Activated CD4-positive, alpha-beta T cell treated with anti-CD3 and anti-CD28 coated beads for 36 hours (primary cell): Measurements from ENCODE around the gene MSRB1. TPM values are rescaled to one million over a fixed set of nuclear protein-coding genes. Genes with fewer than 3 reads are reported as not detected.

ENCODE experiments used
- ATAC-seq: fragments of 200-7000 bp; cut with Tn5 transposase; one replicate; pipeline ENCODE4 v1.10.0; 2021; ENCODE audit warnings: mild to moderate bottlenecking, moderate library complexity
- CTCF ChIA-PET: fragments of 350-600 bp; sonication (Branson Sonifier 250); formaldehyde crosslinking; loops from one replicate; lab custom pipeline; 2021; ENCODE audit warnings: antibody characterized with exemption; lab: Charles Lee
- POLR2A ChIA-PET: fragments of 350-600 bp; sonication (Branson Sonifier 250); formaldehyde crosslinking; loops from one replicate; lab custom pipeline; 2021; ENCODE audit warnings: antibody characterized with exemption, inconsistent platforms; lab: Charles Lee
- DNase-seq: peaks from one replicate; pipeline ENCODE4 v3.0.0-alpha.2; 2020
- H3K27ac Mint-ChIP-seq: one replicate; pipeline ENCODE4 v1.8.0; 2021; ENCODE audit warnings: mixed read lengths
- H3K27me3 Mint-ChIP-seq: one replicate; pipeline ENCODE4 v1.8.0; 2021; ENCODE audit warnings: mixed read lengths
- H3K36me3 Mint-ChIP-seq: one replicate; pipeline ENCODE4 v1.8.0; 2021; ENCODE audit warnings: low read depth, mixed read lengths
- H3K4me1 Mint-ChIP-seq: one replicate; pipeline ENCODE4 v1.8.0; 2021; ENCODE audit warnings: mixed read lengths
- H3K4me3 Mint-ChIP-seq: one replicate; pipeline ENCODE4 v1.8.0; 2021; ENCODE audit warnings: mild to moderate bottlenecking, moderate library complexity, mixed read lengths
- H3K9me3 Mint-ChIP-seq: one replicate; pipeline ENCODE4 v1.8.0; 2021; ENCODE audit warnings: low read depth, mixed read lengths
- intact Hi-C, 2 experiments: fragments of 100-400 bp; cut with DNase I in 1 of 2; cut with micrococcal nuclease in 1 of 2; formaldehyde crosslinking; loops; one replicate each; pipeline versions ENCODE4 v1.14.2 to v1.15.1; 2022 to 2024; cut with DNase I, micrococcal nuclease
- total RNA-seq, 2 experiments: library from RNA; stranded (reverse); gene quantifications; one replicate each; pipeline ENCODE4 v1.2.3, GENCODE V29; 2021

MSRB1 gene
- total RNA-seq, 2 experiments from 2014 or later: 17.3 to 21.8 TPM

GRCh38 chr16:1938316-1938715 is 4.7 kb downstream of the MSRB1 start:
- ChIA-PET POLR2A (no interaction called here), CTCF (interaction anchor here (4.3 kb wide), 1 partner anchor 10 kb away, joined by 16 read pairs; no protein-coding TSS in a partner anchor)
- DNase-seq (no peak), ATAC-seq (no peak)
- Mint-ChIP-seq H3K4me3 (no peak overlapping the region), H3K27ac (no peak overlapping the region), H3K27me3 (no peaks in the 10 kb centered on the region), H3K9me3 (no peaks in the 10 kb centered on the region), H3K4me1 (peaks cover 13% of the 10 kb centered on the region), H3K36me3 (peaks cover 4% of the 10 kb centered on the region)
- intact Hi-C loops: no loop called here

- Mint-ChIP-seq H3K9me3 (no peaks in the 10 kb centered on the region), H3K4me3 (no peak overlapping the region), H3K27ac (no peak overlapping the region), H3K36me3 (peaks cover 4% of the 10 kb centered on the region), H3K4me1 (peaks cover 9% of the 10 kb centered on the region), H3K27me3 (no peaks in the 10 kb centered on the region)
- ATAC-seq (no peak), DNase-seq (no peak)
- intact Hi-C loops: no loop called here
- ChIA-PET CTCF (interaction anchor here (0.9 kb wide), 1 partner anchor 8 kb away, joined by 3 read pairs; no protein-coding TSS in a partner anchor), POLR2A (no interaction called here)
These were observed 6.0 kb downstream of the MSRB1 start for GRCh38 chr16:1936945-1937479.

- peaks cover 2% of the 10 kb centered on the region for H3K4me1 Mint-ChIP-seq
- ChIA-PET CTCF (no interaction called here), POLR2A (no interaction called here)
- ATAC-seq (no peak), DNase-seq (no peak)
- intact Hi-C loops: no loop called here
- no peaks in the 10 kb centered on the region for H3K9me3 Mint-ChIP-seq
- no peak overlapping the region for H3K4me3 Mint-ChIP-seq
- H3K27me3 Mint-ChIP-seq: no peaks in the 10 kb centered on the region
- no peaks in the 10 kb centered on the region for H3K36me3 Mint-ChIP-seq
- no peak overlapping the region for H3K27ac Mint-ChIP-seq
These were observed 9.8 kb downstream of the MSRB1 start for GRCh38 chr16:1933097-1933661.

DNA sequence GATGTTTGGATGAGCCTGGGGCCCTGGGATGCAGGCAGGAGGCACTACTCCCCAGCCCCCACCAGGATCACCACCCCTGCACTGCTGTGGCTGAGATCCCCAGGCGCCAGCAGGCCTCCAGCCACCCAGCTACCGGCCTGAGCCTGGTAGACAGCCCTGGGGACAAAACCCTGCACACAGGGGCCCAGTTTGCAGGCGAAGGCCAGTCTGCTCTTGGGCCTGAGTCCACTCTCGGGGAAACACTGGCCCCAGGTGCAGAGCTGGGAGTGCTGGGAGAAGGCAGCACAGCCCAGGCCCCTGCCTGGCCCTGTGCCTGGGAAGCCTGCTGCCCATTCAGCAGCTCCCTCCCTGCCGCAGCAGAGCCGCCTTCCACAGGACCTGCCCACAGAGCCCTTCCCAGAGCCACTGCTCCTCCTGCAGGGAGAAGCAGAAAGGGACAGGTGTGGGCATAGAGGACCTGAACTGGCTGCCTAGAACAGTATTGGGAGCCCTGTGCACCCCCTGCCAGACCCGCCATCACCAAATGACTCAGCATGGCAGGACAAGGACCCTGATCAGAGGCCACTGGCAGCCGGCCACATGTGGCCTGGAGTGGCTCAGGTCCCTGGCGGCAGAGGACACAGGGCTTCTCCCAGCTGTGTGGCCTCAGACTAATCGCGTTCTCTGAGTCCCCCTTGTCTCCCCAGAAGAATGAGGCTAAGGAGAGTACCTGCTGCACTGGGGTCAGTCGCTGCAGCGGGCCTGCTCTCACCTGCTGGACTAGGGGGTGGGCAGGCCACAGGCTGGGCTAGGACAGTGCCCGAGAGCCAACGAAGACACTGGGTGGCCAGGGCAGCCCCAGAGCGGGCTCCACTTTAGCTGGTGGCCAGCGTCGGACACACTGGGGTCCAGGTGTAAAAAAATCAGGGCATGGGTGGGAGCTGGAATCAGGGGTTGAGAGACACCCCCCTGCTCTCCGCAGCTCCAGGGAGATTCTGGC is 10.7 kb downstream of the MSRB1 start:
- H3K4me3 Mint-ChIP-seq: no peak overlapping the region
- H3K4me1 Mint-ChIP-seq: peaks cover 2% of the 10 kb centered on the region
- ChIA-PET CTCF (no interaction called here), POLR2A (no interaction called here)
- no peaks in the 10 kb centered on the region for H3K27me3 Mint-ChIP-seq
- intact Hi-C loops: no loop called here
- H3K36me3 Mint-ChIP-seq: no peaks in the 10 kb centered on the region
- H3K27ac Mint-ChIP-seq: no peak overlapping the region
- no peaks in the 10 kb centered on the region for H3K9me3 Mint-ChIP-seq
- DNase-seq (no peak), ATAC-seq (no peak)

GRCh38 chr16:1930338-1930720 is 12.7 kb downstream of the MSRB1 start:
- Mint-ChIP-seq H3K27ac (no peak overlapping the region), H3K4me3 (no peak overlapping the region), H3K4me1 (peaks cover 2% of the 10 kb centered on the region), H3K36me3 (no peaks in the 10 kb centered on the region), H3K27me3 (no peaks in the 10 kb centered on the region), H3K9me3 (no peaks in the 10 kb centered on the region)
- CTCF ChIA-PET: interaction anchor here (0.6 to 1.7 kb wide), 4 partner anchors 66 to 149 kb away, joined by 3 to 6 read pairs (median 4); no protein-coding TSS in a partner anchor
- POLR2A ChIA-PET: no interaction called here
- no peak for DNase-seq
- intact Hi-C loops: no loop called here
- ATAC-seq: no peak

GRCh38 chr16:1929578-1930337 is 13.2 kb downstream of the MSRB1 start:
- peaks cover under 1% of the 10 kb centered on the region for H3K27me3 Mint-ChIP-seq
- peak; percentile 96 for DNase-seq
- peak overlapping the region; percentile 47 for H3K4me3 Mint-ChIP-seq
- CTCF ChIA-PET: interaction anchor here (0.6 to 3.3 kb wide), 10 partner anchors 11 to 252 kb away, joined by 3 to 16 read pairs (median 4); partner anchors contain the start of genes JPT2, NUBP2 and SPSB3
- H3K4me1 Mint-ChIP-seq: peaks cover 2% of the 10 kb centered on the region
- POLR2A ChIA-PET: no interaction called here
- H3K27ac Mint-ChIP-seq: no peak overlapping the region
- peak; percentile 98 for ATAC-seq
- intact Hi-C loops: loop anchor here (1.0 to 2.0 kb wide), 9 partner anchors 14 to 319 kb away; partner anchors contain the start of genes MSRB1 (in 2 of the 2), HAGH (in 1 of the 2), MEIOB (in 1 of the 2) and MRPS34 (in 1 of the 2)
- no peaks in the 10 kb centered on the region for H3K9me3 Mint-ChIP-seq
- no peaks in the 10 kb centered on the region for H3K36me3 Mint-ChIP-seq

DNA sequence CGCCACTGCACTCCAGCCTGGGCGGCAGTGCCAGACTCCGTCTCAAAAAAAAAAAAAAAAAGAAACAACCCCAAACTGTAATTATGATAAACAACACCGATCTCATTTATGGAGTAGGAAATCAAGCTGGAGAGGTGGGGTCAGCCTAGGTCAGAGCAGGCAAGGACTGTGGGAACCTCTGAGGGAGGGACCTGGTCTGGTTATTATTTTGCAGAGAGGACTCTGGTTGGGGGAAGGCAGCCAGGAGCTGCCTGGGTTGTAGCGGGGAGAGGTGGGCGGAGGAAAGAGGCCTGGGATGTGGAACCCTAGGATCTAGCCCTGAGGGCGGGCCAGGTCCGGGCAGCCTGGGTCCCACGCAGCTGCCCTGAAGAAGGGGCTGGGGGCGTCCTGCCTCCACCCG is 13.9 kb downstream of the MSRB1 start:
- no peaks in the 10 kb centered on the region for H3K36me3 Mint-ChIP-seq
- intact Hi-C loops: loop anchor here (1.0 to 2.0 kb wide), 9 partner anchors 14 to 318 kb away; partner anchors contain the start of genes MSRB1 (in 2 of the 2), HAGH (in 1 of the 2), MEIOB (in 1 of the 2) and MRPS34 (in 1 of the 2)
- DNase-seq (peak; percentile 49), ATAC-seq (peak; percentile 33)
- ChIA-PET POLR2A (interaction anchor here (0.6 kb wide), 1 partner anchor 23 kb away, joined by 3 read pairs; no protein-coding TSS in a partner anchor), CTCF (interaction anchor here (0.6 to 3.3 kb wide), 12 partner anchors 8 to 456 kb away, joined by 3 to 16 read pairs (median 4); partner anchors contain the start of genes JPT2, NUBP2 and SPSB3)
- H3K4me1 Mint-ChIP-seq: peaks cover 2% of the 10 kb centered on the region
- H3K27me3 Mint-ChIP-seq: peaks cover 5% of the 10 kb centered on the region
- no peak overlapping the region for H3K27ac Mint-ChIP-seq
- H3K4me3 Mint-ChIP-seq: peak overlapping the region; percentile 58
- H3K9me3 Mint-ChIP-seq: no peaks in the 10 kb centered on the region

DNA sequence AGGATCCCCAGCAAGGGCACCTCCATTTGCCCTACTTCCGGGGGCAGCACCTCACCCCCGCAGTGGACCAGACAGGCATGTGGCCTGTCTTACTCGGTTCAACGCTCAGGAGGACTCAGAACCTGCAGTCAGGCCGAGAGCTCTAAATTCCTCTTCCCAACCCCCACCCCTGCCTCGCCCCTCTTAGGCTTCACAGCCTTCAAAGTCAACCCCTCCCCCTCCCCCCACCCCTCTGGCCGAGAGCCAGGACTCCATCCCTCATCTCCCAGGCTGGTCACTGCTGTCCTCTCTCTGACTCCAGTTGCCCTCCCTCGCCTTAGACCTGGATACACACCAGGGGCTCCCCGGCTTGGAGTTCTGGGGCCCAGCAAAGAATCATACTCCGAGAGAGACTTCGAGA is 16.7 kb downstream of the MSRB1 start:
- intact Hi-C loops: no loop called here
- no peak for ATAC-seq
- Mint-ChIP-seq H3K27ac (no peak overlapping the region), H3K4me1 (peaks cover 2% of the 10 kb centered on the region), H3K36me3 (no peaks in the 10 kb centered on the region), H3K9me3 (no peaks in the 10 kb centered on the region), H3K27me3 (peaks cover 19% of the 10 kb centered on the region), H3K4me3 (no peak overlapping the region)
- ChIA-PET CTCF (interaction anchor here (3.3 kb wide), 1 partner anchor 14 kb away, joined by 16 read pairs; no protein-coding TSS in a partner anchor), POLR2A (no interaction called here)
- DNase-seq: no peak

GRCh38 chr16:1924095-1924494 is 18.9 kb downstream of the MSRB1 start:
- Mint-ChIP-seq H3K27ac (no peak overlapping the region), H3K4me1 (peaks cover 1% of the 10 kb centered on the region), H3K9me3 (no peaks in the 10 kb centered on the region), H3K4me3 (no peak overlapping the region), H3K36me3 (no peaks in the 10 kb centered on the region), H3K27me3 (peaks cover 33% of the 10 kb centered on the region)
- CTCF ChIA-PET: interaction anchor here (0.6 to 0.8 kb wide), 3 partner anchors 91 to 958 kb away, joined by 3 read pairs; no protein-coding TSS in a partner anchor
- POLR2A ChIA-PET: no interaction called here
- DNase-seq (no peak), ATAC-seq (no peak)
- intact Hi-C loops: no loop called here

GRCh38 chr16:1923299-1924034 is 19.5 kb downstream of the MSRB1 start:
- Mint-ChIP-seq H3K9me3 (no peaks in the 10 kb centered on the region), H3K36me3 (no peaks in the 10 kb centered on the region), H3K4me1 (no peaks in the 10 kb centered on the region), H3K27me3 (peaks cover 37% of the 10 kb centered on the region), H3K4me3 (no peak overlapping the region), H3K27ac (no peak overlapping the region)
- ATAC-seq (peak; percentile 26), DNase-seq (no peak)
- ChIA-PET POLR2A (no interaction called here), CTCF (interaction anchor here (0.8 kb wide), 1 partner anchor 292 kb away, joined by 3 read pairs; no protein-coding TSS in a partner anchor)
- intact Hi-C loops: no loop called here
